A673 (cell line): ENCODE results near the gene PRKCSH. TPM values are rescaled to one million over a fixed set of nuclear protein-coding genes. Genes with fewer than 3 reads are reported as not detected.

ENCODE experiments used
- BruUV-seq: library from RNA; stranded (reverse); fragments of 400-500 nt; replicated peaks from 2 replicates; lab custom pipeline; 2021; lab: Mats Ljungman, UMichigan
- CTCF ChIA-PET: fragments of 300-600 bp; sonication (Branson Sonifier 250); formaldehyde crosslinking; loops from one replicate; lab custom pipeline; 2022; ENCODE audit warnings: antibody characterized with exemption; lab: Charles Lee
- POLR2A ChIA-PET: fragments of 300-600 bp; sonication (Branson Sonifier 250); formaldehyde crosslinking; loops from one replicate; lab custom pipeline; 2022; ENCODE audit warnings: antibody characterized with exemption; ENCODE audit not compliant: low non-redundant PET; lab: Charles Lee
- DNase-seq: peaks from one replicate; pipeline ENCODE4 v3.0.0-alpha.2; 2015; ENCODE audit warnings: low spot score
- H3K27ac ChIP-seq: fragments of 200-600 bp; sonication (generic); 2 replicates; pipeline ENCODE4 v1.5.1; 2016; ENCODE audit warnings: mixed run types, low read depth, mild to moderate bottlenecking, mixed read lengths, antibody characterized with exemption, low read length; ENCODE audit not compliant: poor library complexity, severe bottlenecking
- H3K27me3 ChIP-seq: fragments of 200-600 bp; sonication (generic); replicated peaks from 2 replicates; pipeline ENCODE4 v1.6.1; 2017; ENCODE audit warnings: mixed run types, low read depth, mild to moderate bottlenecking, mixed read lengths, antibody characterized with exemption, low read length; ENCODE audit not compliant: insufficient read depth, poor library complexity
- H3K36me3 ChIP-seq: fragments of 200-600 bp; sonication (generic); 2 replicates; pipeline ENCODE4 v1.6.1; 2016; ENCODE audit warnings: mixed run types, mild to moderate bottlenecking, mixed read lengths, antibody characterized with exemption, low read length; ENCODE audit not compliant: insufficient read depth, poor library complexity, severe bottlenecking
- H3K4me1 ChIP-seq: fragments of 200-600 bp; sonication (generic); 2 replicates; pipeline ENCODE4 v1.6.1; 2017; ENCODE audit warnings: mixed run types, mild to moderate bottlenecking, mixed read lengths, antibody characterized with exemption, low read length; ENCODE audit not compliant: insufficient read depth, poor library complexity, severe bottlenecking
- H3K4me3 ChIP-seq: fragments of 200-600 bp; sonication (generic); 2 replicates; pipeline ENCODE4 v1.5.1; 2016; ENCODE audit warnings: low read depth, mixed run types, mild to moderate bottlenecking, mixed read lengths, low read length; ENCODE audit not compliant: poor library complexity, severe bottlenecking
- H3K9me3 ChIP-seq: fragments of 200-600 bp; sonication (generic); 2 replicates; pipeline ENCODE4 v1.6.1; 2016; ENCODE audit warnings: mixed run types, low read depth, mild to moderate bottlenecking, mixed read lengths, antibody characterized with exemption, low read length; ENCODE audit not compliant: poor library complexity, severe bottlenecking
- CTCF ChIP-seq: fragments of 300-800, 200-600 bp; sonication (generic); conservative IDR thresholded peaks from 2 replicates; pipeline ENCODE4 v1.5.1; 2017; ENCODE audit warnings: low read depth, mild to moderate bottlenecking, antibody characterized with exemption, low read length, moderate library complexity, mixed read lengths
- EZH2 ChIP-seq: fragments of 200-600 bp; sonication (generic); IDR thresholded peaks from 2 replicates; pipeline ENCODE4 v1.6.1; 2017; ENCODE audit warnings: borderline replicate concordance, low read depth, mild to moderate bottlenecking, mixed read lengths, antibody characterized with exemption, low read length; ENCODE audit not compliant: poor library complexity, severe bottlenecking
- intact Hi-C: fragments of 100-400 bp; cut with micrococcal nuclease; formaldehyde crosslinking; loops from one replicate; pipeline ENCODE4 v1.10.0; 2022; ENCODE audit not compliant: unreplicated experiment
- total RNA-seq: library from RNA; stranded (reverse); gene quantifications from 2 replicates; pipeline ENCODE4 v1.2.3, GENCODE V29; 2021

PRKCSH gene
- total RNA-seq, 1 experiment from 2014 or later = 468 TPM

- CTCF ChIA-PET = no interaction called here
- peaks cover 18% of the 10 kb centered on the region for H3K4me1 ChIP-seq
- intact Hi-C loops = no loop called here
- H3K27me3 ChIP-seq = no peaks in the 10 kb centered on the region
- H3K9me3 ChIP-seq = no peaks in the 10 kb centered on the region
- no peak overlapping the region for H3K4me3 ChIP-seq
- no peak for DNase-seq
- no peaks in the 10 kb centered on the region for H3K36me3 ChIP-seq
- no peak for TF ChIP-seq CTCF
- TF ChIP-seq EZH2 = no peak
- POLR2A ChIA-PET = interaction anchor here (0.6 kb wide), 1 partner anchor 174 kb away, joined by 5 read pairs; no protein-coding TSS in a partner anchor
- no TSS peak for BruUV-seq
- no peak overlapping the region for H3K27ac ChIP-seq
These were observed 21.2 kb downstream of the PRKCSH start for GRCh38 chr19:11456659-11457058.

- intact Hi-C loops = no loop called here
- TF ChIP-seq CTCF = no peak
- TF ChIP-seq EZH2 = no peak
- peaks cover 13% of the 10 kb centered on the region for H3K4me1 ChIP-seq
- POLR2A ChIA-PET = interaction anchor here (0.6 kb wide), 1 partner anchor 174 kb away, joined by 5 read pairs; no protein-coding TSS in a partner anchor
- H3K36me3 ChIP-seq = no peaks in the 10 kb centered on the region
- H3K27me3 ChIP-seq = no peaks in the 10 kb centered on the region
- no TSS peak for BruUV-seq
- no peak for DNase-seq
- CTCF ChIA-PET = no interaction called here
- no peaks in the 10 kb centered on the region for H3K9me3 ChIP-seq
- H3K4me3 ChIP-seq = no peak overlapping the region
- H3K27ac ChIP-seq = no peak overlapping the region
These were observed 21.7 kb downstream of the PRKCSH start for GRCh38 chr19:11457115-11457514.

- CTCF ChIA-PET = no interaction called here
- Histone ChIP-seq H3K4me1 (peaks cover 6% of the 10 kb centered on the region), H3K36me3 (no peaks in the 10 kb centered on the region), H3K4me3 (no peak overlapping the region), H3K9me3 (no peaks in the 10 kb centered on the region), H3K27me3 (no peaks in the 10 kb centered on the region), H3K27ac (no peak overlapping the region)
- no peak for DNase-seq
- intact Hi-C loops = no loop called here
- POLR2A ChIA-PET = no interaction called here
- TF ChIP-seq CTCF = no peak
- no peak for TF ChIP-seq EZH2
- BruUV-seq = no TSS peak
These were observed 22.4 kb downstream of the PRKCSH start for GRCh38 chr19:11457831-11458230.
